GM18861 (cell line): ENCODE results near the gene HIVEP3.

Experiments used
- ATAC-seq: cut with Tn5 transposase; IDR thresholded peaks from one replicate; pipeline ENCODE4 v1.9.1; 2021; ENCODE audit not compliant: unreplicated experiment

HIVEP3 gene

DNA sequence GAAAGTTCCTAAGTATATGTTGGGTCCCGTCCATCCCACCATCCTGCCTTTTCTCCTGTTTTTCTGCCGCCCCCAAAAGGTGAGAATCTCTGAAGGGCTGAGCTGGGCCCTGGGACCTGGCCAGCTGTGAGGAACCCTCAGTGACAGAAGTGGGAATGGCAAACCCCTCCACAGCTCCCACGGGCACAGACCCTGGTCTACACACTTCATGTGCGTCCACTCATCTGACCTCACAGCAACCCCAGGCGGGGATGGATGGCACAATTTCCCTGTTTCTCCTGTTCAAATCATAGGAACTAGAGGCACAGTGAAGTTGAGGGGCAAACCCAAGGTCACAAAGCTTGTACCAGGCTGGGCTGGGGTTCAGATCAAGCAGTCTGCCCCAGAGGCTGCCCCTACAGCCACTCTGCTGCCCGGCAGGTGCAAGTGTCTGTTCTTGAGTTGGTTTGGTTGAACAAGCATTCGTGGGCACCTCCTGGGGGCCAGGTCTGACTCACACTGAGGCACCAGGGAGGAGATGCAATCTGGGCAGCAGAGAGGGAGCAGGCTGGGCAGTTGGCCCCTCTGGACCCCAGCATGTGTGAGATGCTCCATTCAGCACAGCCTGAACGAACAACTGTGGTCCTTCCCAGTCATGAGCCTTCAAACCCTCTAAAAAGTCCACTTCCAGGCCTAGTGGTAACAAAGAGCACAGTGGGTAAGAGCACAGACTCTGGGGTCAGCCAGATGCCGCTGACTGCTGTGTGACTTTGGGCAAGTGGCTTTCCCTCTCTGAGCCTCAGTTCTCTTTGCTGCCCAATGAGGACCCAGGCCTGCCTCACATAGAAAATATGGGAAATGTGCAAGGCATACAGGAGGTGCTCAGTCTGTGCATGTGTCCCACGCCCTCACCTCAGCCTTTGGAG is 438.3 kb downstream of the HIVEP3 start:
- ATAC-seq, result no peak

DNA sequence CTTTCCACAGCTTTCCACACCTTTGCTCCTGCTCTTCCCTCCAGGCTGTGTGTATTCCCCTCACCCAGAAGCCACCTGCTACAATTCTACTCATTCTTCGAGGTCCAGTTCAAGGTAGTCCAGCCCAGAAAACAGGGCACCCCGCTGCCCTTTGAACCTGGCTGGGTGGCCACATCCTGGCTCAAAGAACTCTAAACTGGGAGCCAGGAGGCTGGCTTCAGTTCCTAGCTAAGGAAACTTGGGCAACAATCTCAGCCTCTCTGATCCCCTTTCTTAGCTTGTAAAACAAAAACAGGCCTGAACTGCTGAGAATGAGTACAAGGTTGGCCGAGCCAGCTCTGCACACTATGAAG is 438.9 kb downstream of the HIVEP3 start:
- no peak for ATAC-seq

DNA sequence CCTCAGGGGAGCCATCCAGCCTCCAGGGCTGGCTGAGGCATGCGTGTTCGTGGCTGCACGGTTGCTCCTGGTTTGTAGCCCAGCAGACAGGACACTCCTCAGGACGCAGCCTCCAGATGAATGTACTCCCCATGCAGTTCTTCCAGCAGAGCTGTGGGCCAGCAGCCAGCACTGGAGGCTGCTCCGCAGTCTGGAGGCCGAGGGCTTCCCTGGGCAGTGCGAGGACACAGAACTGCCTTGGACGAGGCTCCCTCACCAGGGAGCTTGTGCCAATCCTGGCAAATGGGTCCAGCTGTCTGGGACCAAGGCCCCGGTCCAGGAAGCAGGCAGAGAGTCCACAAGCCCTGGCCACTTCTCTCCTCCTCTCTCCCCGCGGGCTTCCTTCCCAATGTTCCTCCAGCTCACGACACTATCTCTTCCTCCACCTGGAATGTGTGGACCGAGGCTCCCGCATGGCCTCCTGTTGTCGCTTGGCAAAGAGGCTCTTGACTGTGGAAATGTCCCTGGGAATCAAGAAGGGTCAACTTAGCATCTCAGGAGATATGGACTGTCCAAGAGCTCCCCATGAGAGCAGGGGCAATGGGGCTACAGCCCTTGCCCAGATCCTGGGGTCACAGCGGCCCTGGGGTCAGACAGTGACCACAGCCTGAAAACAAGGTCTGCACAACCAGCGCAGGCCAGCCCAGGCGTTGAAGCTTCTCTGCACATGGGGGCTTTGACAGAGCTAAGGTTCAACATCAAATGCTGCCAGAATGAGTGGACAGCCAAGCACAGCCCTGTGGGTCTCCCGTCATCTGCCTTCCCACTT is 439.5 kb downstream of the HIVEP3 start:
- ATAC-seq, result no peak

DNA sequence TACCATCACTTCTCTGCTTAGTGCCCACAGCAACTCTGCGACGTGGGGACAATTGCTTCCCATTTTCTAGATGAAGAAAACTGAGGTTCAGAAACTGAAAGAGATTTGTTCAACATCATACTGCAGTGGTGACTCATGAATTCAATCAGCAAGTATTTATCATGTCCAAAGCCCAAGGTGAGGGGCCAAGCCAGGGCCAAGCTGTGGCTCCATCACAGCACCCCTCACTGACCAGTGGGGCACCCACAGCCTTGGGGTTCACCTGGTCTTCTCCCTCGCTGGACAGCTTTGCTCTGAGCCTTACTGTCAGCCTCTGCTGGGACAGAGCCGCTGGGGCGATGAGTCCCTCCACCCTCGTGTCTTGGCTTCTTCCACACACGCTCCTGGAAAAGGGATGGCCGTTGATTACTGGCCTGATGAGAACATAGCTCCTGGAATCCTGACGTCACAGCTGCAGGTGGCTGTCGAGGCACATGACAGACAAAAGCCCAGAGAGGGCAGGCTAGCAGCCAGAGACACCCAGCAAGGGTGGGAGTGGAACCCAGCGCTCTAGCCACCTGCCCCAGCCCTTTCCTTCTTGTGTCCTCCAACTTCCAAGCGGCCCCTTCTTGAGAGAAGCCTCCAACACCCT is 440.5 kb downstream of the HIVEP3 start:
- no peak for ATAC-seq

DNA sequence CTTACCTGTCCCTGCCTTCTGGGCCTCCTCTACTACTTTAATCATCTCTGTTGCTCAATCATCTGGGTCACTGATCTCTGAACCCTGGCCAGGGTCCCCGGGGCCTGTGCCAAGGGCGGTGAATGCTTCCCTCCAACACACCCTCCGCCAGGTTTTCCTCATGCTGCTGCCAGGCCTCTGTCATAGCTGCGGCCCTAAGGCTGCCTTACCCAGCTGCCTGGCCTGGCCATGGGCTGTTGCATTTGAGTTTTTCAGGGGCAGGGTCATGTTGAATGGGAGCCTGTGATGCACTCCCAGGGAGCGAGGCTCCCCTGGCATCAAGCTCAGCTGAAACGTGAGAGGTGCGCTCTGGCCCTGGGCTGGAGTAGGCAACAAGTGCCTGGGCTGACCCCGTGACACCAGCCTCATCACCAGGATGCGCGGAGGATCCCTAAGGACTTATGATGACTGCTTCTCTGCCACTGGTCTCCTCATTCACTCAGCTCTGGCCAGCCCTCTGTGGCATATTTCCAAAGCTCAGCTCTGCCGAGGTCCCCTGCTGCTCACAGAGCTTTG is 441.8 kb downstream of the HIVEP3 start:
- ATAC-seq, result no peak

DNA sequence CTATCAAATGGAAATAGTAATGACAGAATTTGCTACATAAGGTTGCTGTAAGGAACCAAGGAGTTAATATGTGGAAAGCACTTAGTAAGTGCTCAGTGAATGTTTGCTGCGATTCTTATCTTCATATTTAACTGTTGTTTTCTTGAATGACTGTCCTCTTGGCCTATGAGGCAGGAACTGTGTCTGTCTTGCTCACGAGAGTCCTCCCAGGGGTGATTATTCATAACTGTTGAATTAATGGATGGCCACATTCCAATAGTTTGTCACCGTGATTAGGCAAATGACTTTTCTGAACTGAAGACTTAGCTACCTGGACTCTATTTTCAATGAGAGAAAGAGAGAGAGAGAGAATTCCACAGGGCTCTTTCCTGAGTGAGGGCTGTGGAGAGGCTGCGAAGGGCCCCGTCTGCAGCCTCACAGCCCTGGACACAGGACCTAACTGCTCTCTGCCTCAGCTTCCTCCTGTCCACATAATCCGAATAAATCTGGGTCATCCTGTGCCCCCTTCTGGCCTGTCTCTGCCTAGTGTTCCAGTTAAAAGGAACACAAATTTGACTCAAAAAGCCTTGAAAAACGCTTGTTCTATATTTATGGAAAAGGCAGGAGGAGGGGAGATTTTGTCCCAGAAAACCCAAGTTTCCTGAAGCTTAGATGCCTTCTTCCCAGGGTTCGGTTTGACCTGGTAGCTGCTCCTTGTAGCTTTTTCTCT is 442.7 kb downstream of the HIVEP3 start:
- no peak for ATAC-seq

DNA sequence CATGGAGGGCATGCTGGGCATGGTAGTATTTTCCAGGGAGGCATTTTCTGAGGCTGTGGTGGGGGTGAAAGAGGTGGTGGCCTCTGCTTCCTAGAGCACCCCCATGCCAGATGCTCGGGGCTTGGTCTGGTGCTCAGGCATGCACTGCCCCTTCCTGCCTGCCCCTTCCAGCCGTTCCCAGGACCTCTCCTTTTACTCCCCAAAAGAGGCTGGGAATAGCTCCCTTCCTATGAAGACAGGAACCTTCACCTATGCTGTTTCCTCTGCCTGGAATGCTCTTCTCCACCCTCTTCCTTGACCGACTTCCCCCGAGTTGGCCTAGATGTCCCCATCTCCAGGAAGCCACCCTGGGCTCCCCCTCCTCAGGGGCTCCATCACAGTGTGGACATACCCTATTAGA is 443.4 kb downstream of the HIVEP3 start:
- no peak for ATAC-seq

DNA sequence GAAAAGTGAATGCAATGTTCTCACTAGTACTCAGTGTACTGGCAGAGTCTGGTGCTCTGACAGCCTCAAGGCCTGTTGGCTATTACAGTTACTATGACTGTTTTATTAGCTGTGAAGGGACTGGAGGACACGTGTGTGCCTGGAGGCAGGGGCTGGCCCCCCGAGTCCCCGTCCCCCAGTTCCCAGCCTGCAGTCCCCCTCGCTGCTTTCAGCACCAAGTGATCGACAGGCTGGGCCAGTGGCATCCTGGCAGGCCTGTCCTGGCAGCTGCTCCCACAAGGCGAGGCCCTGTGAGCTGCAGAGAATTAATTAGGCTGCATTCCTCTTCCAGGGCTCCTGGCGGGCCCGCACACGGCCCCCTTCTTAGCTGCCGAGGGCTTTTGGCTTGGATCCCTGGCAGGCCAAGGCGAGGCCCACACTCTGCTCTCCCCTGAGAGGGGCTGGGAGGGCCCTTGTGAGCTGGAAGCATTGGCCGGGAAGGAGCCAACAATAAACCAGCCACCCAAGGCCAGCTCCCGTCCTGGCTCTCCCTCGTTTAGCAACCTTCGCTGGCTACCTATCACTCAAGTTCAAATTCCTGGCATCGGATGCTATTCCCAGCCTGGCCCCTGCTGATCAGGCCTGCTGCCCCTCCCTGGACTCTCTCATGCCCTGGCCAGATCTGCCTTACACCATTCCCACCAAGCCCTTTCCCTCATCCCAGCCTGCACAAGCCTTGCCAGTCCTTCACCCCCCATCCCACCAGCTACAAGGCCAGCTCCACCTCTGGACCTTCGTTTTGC is 444.0 kb downstream of the HIVEP3 start:
- no peak for ATAC-seq

DNA sequence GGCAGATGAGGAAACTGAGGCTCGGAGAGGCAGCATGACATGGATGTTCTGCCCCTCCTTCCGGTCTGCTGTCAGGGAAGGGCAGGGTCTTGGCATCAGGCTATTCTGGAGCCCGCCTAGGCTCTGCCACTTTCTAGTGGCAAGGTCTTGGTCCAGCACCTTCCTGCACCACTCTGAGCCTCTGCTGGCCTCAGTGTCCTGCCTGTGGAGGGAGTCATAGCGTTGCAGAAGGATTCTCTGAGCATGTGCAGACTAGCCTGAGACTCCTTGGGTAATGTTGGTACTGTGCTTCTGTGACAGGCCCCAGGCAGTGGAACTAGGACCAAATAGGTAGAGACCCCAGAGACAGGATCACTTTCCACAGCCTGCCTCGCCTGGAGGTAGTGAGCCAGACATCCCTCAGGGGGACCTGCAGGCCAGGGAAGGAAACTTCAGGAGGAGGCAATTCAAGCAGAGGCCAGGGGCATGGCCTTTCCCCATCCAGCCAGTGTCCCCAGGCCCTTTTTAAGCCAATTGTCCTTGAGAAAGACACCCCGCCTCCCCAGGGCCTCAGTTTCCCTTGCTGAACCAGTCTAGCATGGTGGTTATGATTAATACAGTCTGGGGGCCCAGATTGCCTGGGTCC is 444.9 kb downstream of the HIVEP3 start:
- ATAC-seq, result no peak

DNA sequence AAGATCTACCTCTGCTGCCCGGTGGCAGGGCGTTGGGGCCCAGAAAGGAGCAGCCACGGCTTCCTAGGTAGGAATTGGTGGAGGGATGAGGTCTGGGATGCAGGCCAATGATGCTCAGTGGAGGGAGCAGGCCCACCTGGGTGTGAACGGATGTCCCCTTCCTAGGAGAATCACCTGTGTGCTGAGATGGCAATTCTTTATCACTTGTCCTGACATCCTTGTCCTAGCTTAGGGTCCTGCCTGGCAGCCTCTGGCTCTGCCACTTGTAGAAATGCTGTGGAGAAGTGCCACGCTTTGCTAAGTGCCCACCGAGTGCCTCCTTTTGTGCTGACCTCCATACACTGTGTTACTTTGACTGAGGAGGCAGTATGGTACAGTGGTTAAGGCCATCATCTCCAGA is 447.1 kb downstream of the HIVEP3 start:
- no peak for ATAC-seq

DNA sequence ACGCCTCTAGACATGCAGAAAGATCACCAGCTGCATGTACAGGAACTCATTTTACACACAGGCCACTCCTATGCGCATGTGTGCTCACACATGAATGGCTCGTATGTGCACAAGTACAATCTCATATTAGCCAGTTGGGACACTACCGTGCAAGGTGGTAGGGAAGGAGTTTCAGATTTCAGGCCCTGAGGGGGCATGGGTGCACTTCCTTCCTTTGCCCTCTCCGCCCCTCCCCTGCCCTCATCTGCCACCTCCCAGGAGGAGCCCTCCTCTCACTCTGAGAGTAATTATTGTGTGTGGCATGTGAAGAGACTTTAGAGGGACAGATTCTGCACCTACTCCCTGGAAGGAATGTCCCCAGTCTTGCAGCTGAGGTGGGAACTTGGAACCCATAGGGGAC is 449.0 kb downstream of the HIVEP3 start:
- no peak for ATAC-seq

DNA sequence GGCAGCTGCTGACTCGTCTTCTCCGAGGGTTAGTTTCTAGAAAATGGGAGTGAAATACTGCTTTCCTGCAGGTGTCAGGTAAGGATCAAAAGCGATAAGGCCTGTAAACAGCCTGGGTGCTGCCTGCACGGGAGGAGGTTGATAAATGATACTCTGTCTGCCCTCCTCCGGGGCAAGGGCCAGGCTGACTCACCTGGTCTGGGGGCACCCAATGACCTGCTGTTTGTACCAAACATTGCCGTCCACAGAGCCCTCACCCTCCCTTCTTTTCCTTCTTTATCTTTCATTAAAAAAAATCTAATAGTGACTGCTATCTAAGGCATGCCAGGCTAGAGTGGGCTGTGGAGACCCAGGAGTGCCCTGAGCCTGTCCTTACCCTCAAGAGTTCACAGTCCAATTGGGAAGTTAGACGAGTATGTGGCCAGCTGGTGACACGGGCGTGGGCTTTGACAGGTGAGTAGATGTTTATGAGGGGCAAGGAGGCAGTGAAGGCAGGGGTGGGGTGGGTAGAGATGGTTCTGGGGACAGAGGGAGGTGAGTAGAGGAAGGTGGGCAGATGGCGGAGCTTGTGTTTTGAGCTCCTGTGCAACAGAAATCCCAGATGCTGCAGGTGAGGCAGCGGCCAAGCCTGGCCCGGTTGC is 450.5 kb downstream of the HIVEP3 start:
- ATAC-seq, result no peak

DNA sequence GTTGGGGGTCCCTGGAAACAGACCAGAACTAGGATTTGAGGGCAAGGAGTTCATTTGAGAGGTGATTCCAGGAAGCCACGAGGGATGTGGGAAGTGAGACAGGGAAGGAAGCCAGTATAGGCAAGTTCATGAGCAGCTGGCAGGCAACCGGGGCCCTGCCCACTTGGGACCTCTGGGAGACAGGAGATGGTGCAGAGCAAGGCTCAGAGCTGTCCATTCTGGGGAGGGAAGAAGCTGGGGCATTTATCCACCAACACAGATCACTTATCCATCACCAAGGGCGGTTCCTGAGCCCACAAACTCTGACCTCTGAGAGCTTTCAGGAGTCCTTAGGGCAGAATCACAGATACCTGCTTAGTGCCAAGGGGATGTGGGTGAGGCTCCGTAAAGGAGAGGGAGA is 451.0 kb downstream of the HIVEP3 start:
- ATAC-seq, result no peak

DNA sequence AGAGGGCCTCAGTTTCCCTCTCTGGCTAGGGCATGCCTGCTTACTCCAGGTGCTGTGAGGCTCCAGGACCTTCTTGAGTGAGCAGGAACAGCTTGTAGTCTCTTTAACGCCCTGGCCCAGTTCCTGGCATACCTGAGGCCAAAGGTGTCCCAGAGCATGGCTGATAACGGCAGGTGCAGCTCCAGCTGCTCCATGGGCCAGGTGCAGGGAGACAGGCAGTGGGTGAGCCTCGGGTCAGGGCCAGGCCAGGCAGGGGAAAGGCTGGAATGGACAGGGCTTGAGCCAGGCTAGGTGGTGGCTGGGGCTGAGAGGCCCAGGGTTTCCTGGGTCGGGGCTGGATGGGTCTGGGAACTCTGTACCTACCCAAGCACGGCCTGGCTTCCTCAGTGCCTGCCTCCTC is 452.6 kb downstream of the HIVEP3 start:
- no peak for ATAC-seq

DNA sequence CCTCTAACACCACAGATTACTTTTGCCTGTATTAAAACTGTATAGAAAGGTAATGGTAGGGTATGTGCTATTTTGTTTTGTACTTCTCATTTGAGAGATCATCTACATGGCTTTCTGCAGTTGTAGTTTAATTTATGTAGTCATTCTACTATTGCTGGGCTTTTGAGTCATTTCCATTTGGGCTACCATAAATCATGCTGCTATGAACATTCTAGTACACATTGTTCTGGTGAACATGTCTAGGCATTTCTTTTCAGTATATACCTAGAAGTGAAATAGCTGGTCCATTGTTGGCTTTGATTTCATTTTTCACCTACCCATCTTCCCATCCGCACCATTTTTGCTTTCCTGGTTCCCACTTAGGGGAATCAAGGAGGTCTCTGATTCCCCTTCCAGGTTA is 453.0 kb downstream of the HIVEP3 start:
- ATAC-seq, result no peak

DNA sequence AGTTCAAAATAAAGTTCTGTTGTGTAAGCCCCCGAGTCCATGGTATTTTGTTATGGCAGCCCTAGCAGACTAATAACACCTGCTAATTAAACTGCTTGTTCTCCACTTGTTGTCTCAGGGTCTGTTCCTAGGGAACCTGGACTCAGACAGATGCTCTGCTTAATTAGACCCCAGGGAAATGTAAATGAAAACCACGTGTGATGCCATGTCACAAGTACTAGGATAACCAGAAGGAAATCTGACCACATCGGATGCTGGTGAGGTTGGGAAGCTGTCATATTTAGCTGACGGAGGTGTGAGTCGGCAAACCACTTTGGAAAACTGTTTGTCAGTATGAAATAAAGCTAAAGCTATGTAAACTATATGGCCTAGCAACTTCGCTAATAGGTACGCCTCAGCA is 453.8 kb downstream of the HIVEP3 start:
- no peak for ATAC-seq

DNA sequence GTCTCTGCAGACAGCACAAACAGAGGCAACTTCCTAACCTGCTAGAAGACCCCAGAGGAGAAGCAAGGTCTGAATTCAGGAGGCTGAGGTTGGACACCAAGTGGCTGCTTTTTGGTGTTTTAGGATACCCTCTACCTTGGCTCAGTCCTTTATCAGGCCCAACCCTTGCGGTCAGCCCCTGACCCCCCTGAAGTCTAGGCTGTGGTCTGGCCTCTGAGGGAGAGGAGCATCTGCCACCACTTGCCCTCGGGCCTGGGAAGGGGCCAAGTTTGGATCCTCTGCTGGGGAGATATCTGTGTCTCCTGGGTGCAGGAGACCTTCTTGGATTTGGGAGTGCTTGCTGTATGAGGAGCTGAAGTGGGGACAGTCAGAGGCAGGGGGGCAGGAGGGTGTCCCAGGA is 455.2 kb downstream of the HIVEP3 start:
- no peak for ATAC-seq

DNA sequence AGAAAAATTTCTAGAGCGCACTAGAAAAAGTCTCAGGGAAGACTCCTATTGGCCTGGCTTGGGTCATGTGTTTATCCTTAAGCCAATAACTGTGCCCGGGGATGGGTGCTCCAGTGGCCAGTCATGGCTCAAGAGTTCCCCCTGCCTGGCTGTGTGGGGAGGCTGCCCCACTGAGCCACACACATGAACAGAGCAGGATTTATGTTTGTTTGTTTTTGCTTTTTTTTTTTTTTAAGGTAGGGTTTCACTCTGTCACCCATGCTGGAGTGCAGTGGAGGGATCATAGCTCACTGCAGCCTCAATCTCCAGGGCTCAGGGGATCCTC is 456.1 kb downstream of the HIVEP3 start:
- no peak for ATAC-seq
